GM12878 (cell line): ENCODE measurements around the gene ELP6. TPM values are rescaled to one million over a fixed set of nuclear protein-coding genes. Genes with fewer than 3 reads are reported as not detected.
A peak's percentile ranks its signal among the peaks of the same experiment; 100 is the strongest.

Experiments
- ATAC-seq: fragments of 200-7000 bp; cut with Tn5 transposase; 3 replicates; pipeline ENCODE4 v1.9.1; 2020; ENCODE audit warnings: mild to moderate bottlenecking, moderate library complexity
- BruUV-seq: library from RNA; stranded (reverse); fragments of 400-500 nt; replicated peaks from 2 replicates; lab custom pipeline; 2021; lab: Mats Ljungman, UMichigan
- CTCF ChIA-PET: fragments of 300-600 bp; sonication (Branson Sonifier 250); formaldehyde crosslinking; extraction: SDS; loops from one replicate; lab custom pipeline; 2021; ENCODE audit warnings: inconsistent platforms; lab: Yijun Ruan, JAX
- POLR2A ChIA-PET: fragments of 350-600 bp; formaldehyde crosslinking; extraction: SDS; loops from one replicate; lab custom pipeline; 2021; ENCODE audit warnings: inconsistent platforms; lab: Charles Lee
- RAD21 ChIA-PET: fragments of 300-600 bp; sonication (Branson Sonifier 250); formaldehyde crosslinking; loops from one replicate; lab custom pipeline; 2023; ENCODE audit warnings: antibody characterized with exemption; ENCODE audit not compliant: unreplicated experiment; lab: Charles Lee
- SMC1A ChIA-PET: fragments of 300-600 bp; sonication (Branson Sonifier 250); formaldehyde crosslinking; loops from one replicate; lab custom pipeline; 2023; ENCODE audit not compliant: unreplicated experiment, uncharacterized antibody; lab: Charles Lee
- DNase-seq: peaks from one replicate; pipeline ENCODE4 v3.0.0-alpha.2; 2011; ENCODE audit warnings: low read depth, low spot score
- FAIRE-seq: peaks from 3 replicates; lab custom pipeline; 2011; peaks lifted over from hg19 to GRCh38; lab: Jason Lieb, UNC
- H2AFZ ChIP-seq: 2 replicates; pipeline ENCODE4 v1.6.0; 2011; ENCODE audit warnings: low read depth, low read length, control low read depth; ENCODE audit not compliant: control insufficient read depth
- H3K27ac ChIP-seq: 2 replicates; pipeline ENCODE4 v1.5.1; 2011; ENCODE audit warnings: control low read depth; ENCODE audit not compliant: control insufficient read depth, insufficient read depth
- H3K27me3 ChIP-seq, 2 experiments: replicated peaks in 1 of 2; 2 replicates each; pipeline versions ENCODE4 v1.6.0 to v1.6.1; 2011; ENCODE audit warnings: low read length in 1 of 2; ENCODE audit not compliant: control insufficient read depth in 2 of 2, insufficient read depth in 2 of 2
- H3K36me3 ChIP-seq, 2 experiments: 2 replicates each; pipeline ENCODE4 v1.5.1; 2011; ENCODE audit warnings: low read length in 1 of 2; ENCODE audit not compliant: control insufficient read depth in 2 of 2, insufficient read depth in 2 of 2
- H3K4me1 ChIP-seq: 2 replicates; pipeline ENCODE4 v1.6.1; 2011; ENCODE audit warnings: mild to moderate bottlenecking, low read length, moderate library complexity, mixed read lengths; ENCODE audit not compliant: control insufficient read depth, insufficient read depth
- H3K4me2 ChIP-seq: 2 replicates; pipeline ENCODE4 v1.6.0; 2011; ENCODE audit warnings: control low read depth; ENCODE audit not compliant: control insufficient read depth, insufficient read depth
- H3K4me3 ChIP-seq: fragments of 200-600 bp; sonication (generic); 2 replicates; pipeline ENCODE4 v1.5.1; 2016
- H3K79me2 ChIP-seq: 2 replicates; pipeline ENCODE4 v1.6.0; 2011; ENCODE audit warnings: low read length; ENCODE audit not compliant: control insufficient read depth, insufficient read depth
- H3K9ac ChIP-seq: 2 replicates; pipeline ENCODE4 v1.8.0; 2011; ENCODE audit warnings: low read length, control low read depth, mixed read lengths; ENCODE audit not compliant: control insufficient read depth, insufficient read depth
- H3K9me3 ChIP-seq: replicated peaks from 3 replicates; pipeline ENCODE4 v1.5.1; 2011; ENCODE audit warnings: mild to moderate bottlenecking, low read length; ENCODE audit not compliant: control insufficient read depth, insufficient read depth
- H4K20me1 ChIP-seq: 2 replicates; pipeline ENCODE4 v1.6.0; 2011; ENCODE audit not compliant: control insufficient read depth, insufficient read depth
- HDGF ChIP-seq: fragments of 450-650 bp; IDR thresholded peaks from 2 replicates; pipeline ENCODE4 v1.6.1; 2016; ENCODE audit warnings: antibody characterized with exemption
- MYB ChIP-seq: fragments of 150-350 bp; IDR thresholded peaks from 2 replicates; pipeline ENCODE4 v1.6.1; 2014; ENCODE audit warnings: mild to moderate bottlenecking, low read depth, low read length, borderline replicate concordance
- NKRF ChIP-seq: fragments of 450-650 bp; conservative IDR thresholded peaks from 2 replicates; pipeline ENCODE4 v1.6.1; 2017; ENCODE audit warnings: mild to moderate bottlenecking, moderate library complexity
- REST ChIP-seq: IDR thresholded peaks from 2 replicates; pipeline ENCODE4 v1.6.1; 2012; ENCODE audit warnings: mild to moderate bottlenecking, low read depth, low read length
- TARDBP ChIP-seq: IDR thresholded peaks from 2 replicates; pipeline ENCODE4 v1.6.1; 2016; ENCODE audit warnings: borderline replicate concordance
- TCF7 ChIP-seq: IDR thresholded peaks from 2 replicates; pipeline ENCODE4 v1.6.1; 2014; ENCODE audit warnings: antibody characterized with exemption, borderline replicate concordance
- ZBTB33 ChIP-seq: fragments of 450-650 bp; IDR thresholded peaks from 2 replicates; pipeline ENCODE4 v1.6.1; 2017; ENCODE audit warnings: mild to moderate bottlenecking
- ZNF274 ChIP-seq: IDR thresholded peaks from one replicate; pipeline ENCODE4 v1.8.0; 2011; ENCODE audit not compliant: insufficient read length, insufficient read depth
- ZNF622 ChIP-seq: fragments of 450-650 bp; IDR thresholded peaks from 2 replicates; pipeline ENCODE4 v1.6.1; 2017; ENCODE audit warnings: mild to moderate bottlenecking, inconsistent platforms
- WGBS: methylation state at CpG from one replicate; pipeline ENCODE4 v1.1.6; 2016; ENCODE audit warnings: low lambda C conversion rate; ENCODE audit not compliant: insufficient replicate concordance, insufficient coverage; ENCODE audit errors: missing lambda C conversion rate; 5-methylcytosine and 5-hydroxymethylcytosine counted together
- in situ Hi-C: fragments of 300-500 bp; cut with MboI; formaldehyde crosslinking; loops from 9 replicates; pipeline ENCODE4 v1.14.3; 2018; ENCODE audit warnings: mixed read lengths
- intact Hi-C: fragments of 100-400 bp; cut with micrococcal nuclease; formaldehyde crosslinking; loops from one replicate; pipeline ENCODE4 v1.14.2; 2022; ENCODE audit not compliant: unreplicated experiment
- polyA plus RNA-seq, 11 experiments: library from polyadenylated mRNA; depleted of rRNA in 4 of 11; unstranded in 6 of 11; stranded (reverse) in 5 of 11; fragments of >200 nt; fragmentation: Nextera tagmentation in 4 of 11; fragmentation: Illumina TruSeq in 1 of 11; extraction: Ambion mirVana in 4 of 11; extraction: Trizol in 1 of 11; gene quantifications; 1 replicate in 1 of 11; 2 replicates in 10 of 11; pipeline versions ENCODE4 v1.2.1 to v1.2.3, GENCODE V29; 2011 to 2016; ENCODE audit warnings: inconsistent platforms in 2 of 11, missing spikeins in 2 of 11, low read depth in 1 of 11
- total RNA-seq, 4 experiments: library from RNA; depleted of rRNA in 3 of 4; stranded (reverse); fragments of >200 nt in 3 of 4; fragmentation: Illumina TruSeq in 1 of 4; extraction: Trizol in 1 of 4; gene quantifications; 2 replicates each; pipeline versions ENCODE4 v1.2.1 to v1.2.3, GENCODE V29; 2013 to 2021

The ELP6 gene
- total and polyA plus RNA-seq, 10 of the 15 experiments (the other 5 are each of a cell fraction or from before 2014, with no cell fraction given) = 39.5 to 83.3 (median 50.2) TPM

GRCh38 chr3:47473391-47473790, 40.1 kb downstream of the ELP6 start:
- WGBS = 66% methylated on average over 3 of the region's 3 CpGs
- Histone ChIP-seq H4K20me1 (no peaks in the 10 kb centered on the region), H3K27me3 (no peaks in the 10 kb centered on the region), H3K4me1 (peaks cover 3% of the 10 kb centered on the region), H3K9ac (no peak overlapping the region), H3K4me3 (no peak overlapping the region), H3K27ac (no peak overlapping the region), H3K36me3 (no peaks in the 10 kb centered on the region; a peak in 1 of 4 replicates), H2AFZ (no peak overlapping the region), H3K9me3 (peaks cover 4% of the 10 kb centered on the region; the same call in 2 of the 3 replicates), H3K4me2 (peak overlapping the region; percentile 47), H3K79me2 (peaks cover 52% of the 10 kb centered on the region)
- BruUV-seq = no TSS peak
- ChIA-PET RAD21 (interaction anchor here (1.0 kb wide), 1 partner anchor 52 kb away, joined by 4 read pairs; no protein-coding TSS in a partner anchor), POLR2A (no interaction called here), CTCF (interaction anchor here (1.1 to 1.4 kb wide), 2 partner anchors 10 to 53 kb away, joined by 3 to 6 read pairs; no protein-coding TSS in a partner anchor), SMC1A (interaction anchor here (0.6 to 4.9 kb wide), 4 partner anchors 9 to 53 kb away, joined by 3 to 46 read pairs (median 3); no protein-coding TSS in a partner anchor)
- ATAC-seq (no peak), FAIRE-seq (no peak), DNase-seq (no peak)
- intact Hi-C loops = no loop called here
- TF ChIP-seq ZBTB33 (no peak), TARDBP (no peak), NKRF (no peak), ZNF274 (no peak), REST (no peak), TCF7 (no peak), HDGF (no peak), ZNF622 (no peak), MYB (no peak)
- in situ Hi-C loops = no loop called here
